ENCODE results near the gene RPRD2. TPM values are rescaled to one million over a fixed set of nuclear protein-coding genes. Genes with fewer than 3 reads are reported as not detected.
A peak's percentile ranks its signal among the peaks of the same experiment; 100 is the strongest.

RPRD2 gene
- total RNA-seq, 1 donor from 2014 or later = 24.4 TPM

- intact Hi-C loops (cut with micrococcal nuclease) = no loop called here
- Mint-ChIP-seq H3K36me3 (ENCODE audit: low read depth) (peaks cover 6% of the 10 kb centered on the region), H3K9me3 (no peaks in the 10 kb centered on the region), H3K4me1 (ENCODE audit: low read depth) (peaks cover 17% of the 10 kb centered on the region), H3K4me3 (no peak overlapping the region), H3K27ac (no peak overlapping the region), H3K27me3 (ENCODE audit: insufficient read depth) (no peaks in the 10 kb centered on the region)
- no peak for DNase-seq (ENCODE audit: low spot score)
These were observed 148.9 kb downstream of the RPRD2 start for GRCh38 chr1:150512846-150513245.

GRCh38 chr1:150513351-150513791, 149.4 kb downstream of the RPRD2 start:
- Mint-ChIP-seq H3K4me1 (ENCODE audit: low read depth) (peaks cover 16% of the 10 kb centered on the region), H3K36me3 (ENCODE audit: low read depth) (peaks cover 6% of the 10 kb centered on the region), H3K27me3 (ENCODE audit: insufficient read depth) (no peaks in the 10 kb centered on the region), H3K9me3 (no peaks in the 10 kb centered on the region), H3K4me3 (no peak overlapping the region), H3K27ac (no peak overlapping the region)
- no peak for DNase-seq (ENCODE audit: low spot score)
- intact Hi-C loops (cut with micrococcal nuclease) = no loop called here

GRCh38 chr1:150514260-150514659, 150.3 kb downstream of the RPRD2 start:
- peaks cover 16% of the 10 kb centered on the region for H3K4me1 Mint-ChIP-seq (ENCODE audit: low read depth)
- peak overlapping the region; percentile 79 for H3K4me3 Mint-ChIP-seq
- no peaks in the 10 kb centered on the region for H3K27me3 Mint-ChIP-seq (ENCODE audit: insufficient read depth)
- DNase-seq (ENCODE audit: low spot score) = no peak
- H3K36me3 Mint-ChIP-seq (ENCODE audit: low read depth) = peaks cover 6% of the 10 kb centered on the region
- peak overlapping the region; percentile 64 for H3K27ac Mint-ChIP-seq
- intact Hi-C loops (cut with micrococcal nuclease) = loop anchor here (2.0 kb wide), 1 partner anchor 35 kb away; the partner anchor contains the start of gene ADAMTSL4
- no peaks in the 10 kb centered on the region for H3K9me3 Mint-ChIP-seq

- H3K27ac Mint-ChIP-seq = peak overlapping the region; percentile 83
- intact Hi-C loops (cut with micrococcal nuclease) = loop anchor here (1.0 to 2.0 kb wide), 5 partner anchors 28 to 260 kb away; partner anchors contain the start of genes ADAMTSL4, RPRD2 and TARS2
- no peak for DNase-seq (ENCODE audit: low spot score)
- H3K4me3 Mint-ChIP-seq = peak overlapping the region; percentile 79
- H3K36me3 Mint-ChIP-seq (ENCODE audit: low read depth) = peaks cover 6% of the 10 kb centered on the region
- H3K4me1 Mint-ChIP-seq (ENCODE audit: low read depth) = peaks cover 16% of the 10 kb centered on the region
- H3K9me3 Mint-ChIP-seq = no peaks in the 10 kb centered on the region
- no peaks in the 10 kb centered on the region for H3K27me3 Mint-ChIP-seq (ENCODE audit: insufficient read depth)
These were observed 151.0 kb downstream of the RPRD2 start for GRCh38 chr1:150514913-150515327.

GRCh38 chr1:150515328-150516049, 151.5 kb downstream of the RPRD2 start, which contains the start of gene FALEC:
Gene FALEC, plus strand, starts transcription at chr1:150515752.
- Mint-ChIP-seq H3K27me3 (ENCODE audit: insufficient read depth) (no peaks in the 10 kb centered on the region), H3K4me1 (ENCODE audit: low read depth) (peaks cover 16% of the 10 kb centered on the region), H3K9me3 (no peaks in the 10 kb centered on the region), H3K36me3 (ENCODE audit: low read depth) (peaks cover 6% of the 10 kb centered on the region), H3K27ac (peak within 1 kb of the TSS; percentile 83), H3K4me3 (peak within 1 kb of the TSS; percentile 79)
- DNase-seq (ENCODE audit: low spot score) = peak; percentile 93
- intact Hi-C loops (cut with micrococcal nuclease) = loop anchor here (1.0 to 2.0 kb wide), 5 partner anchors 28 to 260 kb away; partner anchors contain the start of genes ADAMTSL4, RPRD2 and TARS2

GRCh38 chr1:150516050-150516591, 152.2 kb downstream of the RPRD2 start:
- no peak for DNase-seq (ENCODE audit: low spot score)
- H3K36me3 Mint-ChIP-seq (ENCODE audit: low read depth) = peaks cover 6% of the 10 kb centered on the region
- no peaks in the 10 kb centered on the region for H3K9me3 Mint-ChIP-seq
- intact Hi-C loops (cut with micrococcal nuclease) = no loop called here
- H3K27ac Mint-ChIP-seq = peak overlapping the region; percentile 1
- H3K4me3 Mint-ChIP-seq = peak overlapping the region; percentile 79
- H3K4me1 Mint-ChIP-seq (ENCODE audit: low read depth) = peaks cover 18% of the 10 kb centered on the region
- H3K27me3 Mint-ChIP-seq (ENCODE audit: insufficient read depth) = no peaks in the 10 kb centered on the region

DNA sequence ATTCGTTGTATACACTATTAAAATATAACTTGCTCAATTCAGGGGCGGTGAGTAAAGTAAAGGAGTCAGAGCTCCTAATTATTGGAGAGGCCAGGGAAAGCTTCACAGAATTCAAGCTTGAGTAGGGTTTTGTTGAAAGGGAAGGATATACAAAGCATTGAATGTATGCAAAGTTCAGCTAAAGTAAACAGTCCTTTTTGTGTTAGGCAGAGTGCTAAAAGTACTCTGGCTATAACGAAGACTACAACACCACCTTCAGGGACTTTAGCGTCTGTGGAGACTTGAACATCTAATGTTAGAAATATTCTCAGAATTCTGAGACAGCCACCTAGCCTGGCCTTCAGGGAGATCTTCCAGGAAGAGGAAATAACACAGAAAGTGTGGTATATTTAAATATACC, 152.7 kb downstream of the RPRD2 start:
- H3K4me3 Mint-ChIP-seq = peak overlapping the region; percentile 79
- no peak for DNase-seq (ENCODE audit: low spot score)
- no peaks in the 10 kb centered on the region for H3K9me3 Mint-ChIP-seq
- peaks cover 2% of the 10 kb centered on the region for H3K27me3 Mint-ChIP-seq (ENCODE audit: insufficient read depth)
- H3K27ac Mint-ChIP-seq = no peak overlapping the region
- peaks cover 6% of the 10 kb centered on the region for H3K36me3 Mint-ChIP-seq (ENCODE audit: low read depth)
- peaks cover 23% of the 10 kb centered on the region for H3K4me1 Mint-ChIP-seq (ENCODE audit: low read depth)
- intact Hi-C loops (cut with micrococcal nuclease) = no loop called here

DNA sequence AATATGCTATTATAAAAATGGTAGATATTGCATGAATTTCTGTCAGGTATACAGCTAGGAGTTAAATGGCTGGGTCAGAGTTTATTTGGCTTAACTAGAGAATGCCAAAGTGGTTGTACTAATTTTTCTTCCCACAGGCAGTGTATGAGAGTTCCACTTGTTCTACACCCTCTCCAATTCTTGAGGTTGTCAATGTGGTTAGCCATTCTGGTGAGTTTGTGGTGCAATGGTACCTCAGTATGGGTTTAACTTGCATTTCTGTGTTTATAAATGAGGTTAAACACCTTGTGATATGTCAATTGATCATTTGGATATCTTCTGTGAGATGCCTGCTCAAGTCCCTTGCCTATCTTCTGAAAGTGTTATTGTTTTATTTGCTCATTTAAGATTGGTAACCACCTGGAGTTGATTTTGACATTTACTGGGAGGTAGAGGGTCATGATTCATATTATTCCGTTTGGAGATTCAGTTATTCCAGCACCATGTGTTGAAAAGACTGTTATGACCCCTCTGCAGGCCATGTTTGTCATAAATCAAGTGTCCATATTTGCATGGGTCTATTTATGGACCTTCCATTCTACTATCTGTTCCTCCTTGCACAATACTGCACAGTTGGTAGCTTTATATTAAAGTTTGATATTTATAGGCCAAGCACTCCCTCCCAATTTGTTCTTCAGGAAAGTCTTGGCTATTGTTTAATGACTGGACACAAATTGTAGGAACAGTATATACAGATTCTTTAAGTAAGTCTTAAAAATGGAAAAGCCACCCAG, 157.4 kb downstream of the RPRD2 start:
- H3K4me3 Mint-ChIP-seq = no peak overlapping the region
- no peaks in the 10 kb centered on the region for H3K9me3 Mint-ChIP-seq
- H3K27me3 Mint-ChIP-seq (ENCODE audit: insufficient read depth) = peaks cover 8% of the 10 kb centered on the region
- no peak overlapping the region for H3K27ac Mint-ChIP-seq
- H3K4me1 Mint-ChIP-seq (ENCODE audit: low read depth) = peaks cover 13% of the 10 kb centered on the region
- intact Hi-C loops (cut with micrococcal nuclease) = no loop called here
- DNase-seq (ENCODE audit: low spot score) = no peak
- no peaks in the 10 kb centered on the region for H3K36me3 Mint-ChIP-seq (ENCODE audit: low read depth)

DNA sequence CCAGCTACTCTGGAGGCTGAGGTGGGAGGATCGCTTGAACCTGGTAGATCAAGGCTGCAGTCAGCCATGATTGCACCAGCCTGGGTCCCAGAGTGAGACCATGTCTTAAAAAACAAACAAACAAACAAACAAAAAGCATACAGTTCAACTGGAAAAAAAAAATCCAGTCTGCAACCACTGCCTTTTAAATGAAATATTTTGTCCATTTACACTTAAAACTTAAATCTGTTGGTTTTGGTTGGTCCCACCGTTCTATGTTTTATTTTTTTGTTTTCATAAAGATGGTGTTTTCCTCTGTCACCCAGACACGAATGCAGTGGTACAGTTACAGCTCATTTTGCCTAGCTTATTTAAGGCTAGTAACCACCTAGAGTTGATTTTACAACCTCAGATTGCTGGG, 161.4 kb downstream of the RPRD2 start:
- Mint-ChIP-seq H3K9me3 (no peaks in the 10 kb centered on the region), H3K27me3 (ENCODE audit: insufficient read depth) (peaks cover 8% of the 10 kb centered on the region), H3K27ac (no peak overlapping the region), H3K4me3 (no peak overlapping the region), H3K36me3 (ENCODE audit: low read depth) (no peaks in the 10 kb centered on the region), H3K4me1 (ENCODE audit: low read depth) (peaks cover 7% of the 10 kb centered on the region)
- intact Hi-C loops (cut with micrococcal nuclease) = no loop called here
- DNase-seq (ENCODE audit: low spot score) = no peak

Other genes starting within 250 kb of the RPRD2 start
- 27.1 and 35.4 TPM in 2 replicates for gene PLEKHO1, start 214.2 kb upstream of the RPRD2 start, total RNA-seq
- gene ANP32E, start 128.0 kb upstream of the RPRD2 start, total RNA-seq = 196 and 217 TPM in 2 replicates
- gene CA14, start 106.4 kb upstream of the RPRD2 start, total RNA-seq = not detected in 2 replicates
- 102 and 111 TPM in 2 replicates for gene APH1A, start 95.1 kb upstream of the RPRD2 start, total RNA-seq
- 1.6 TPM in 2 replicates for gene C1orf54, start 91.4 kb upstream of the RPRD2 start, total RNA-seq
- gene CIART, start 81.6 kb upstream of the RPRD2 start, total RNA-seq = 3.4 TPM in 2 replicates
- gene MRPS21, start 70.3 kb upstream of the RPRD2 start, total RNA-seq = 81.4 and 85.2 TPM in 2 replicates
- 92.7 and 98.5 TPM in 2 replicates for gene PRPF3, start 42.6 kb upstream of the RPRD2 start, total RNA-seq
- gene TARS2, start 123.3 kb downstream of the RPRD2 start, total RNA-seq = 77.3 and 77.4 TPM in 2 replicates
- 1.9 and 2.6 TPM in 2 replicates for gene ECM1, start 144.0 kb downstream of the RPRD2 start, total RNA-seq
- gene FALEC, start 151.6 kb downstream of the RPRD2 start, total RNA-seq = not detected in 2 replicates
- 1.2 and 1.3 TPM in 2 replicates for gene ADAMTSL4, start 185.3 kb downstream of the RPRD2 start, total RNA-seq
- gene MCL1, start 215.5 kb downstream of the RPRD2 start, total RNA-seq = 311 and 317 TPM in 2 replicates

Data from activated T-helper 1 cell treated with anti-CD3 and anti-CD28 coated beads, Interleukin-12 subunit alpha, Interleukin-12 subunit beta, Interleukin-2, Interleukin-4 antibody, amounts not matched to agents 30 ng/mL and 10 ng/mL and 1 ng/mL, durations not matched to agents 14 hours and 24 hours and 36 hours (primary cell).